Activated naive CD8-positive, alpha-beta T cell treated with anti-CD3 and anti-CD28 coated beads for 36 hours (primary cell): ENCODE data around the gene NOC2L. TPM values are rescaled to one million over a fixed set of nuclear protein-coding genes. Genes with fewer than 3 reads are reported as not detected.

ENCODE experiments used
- DNase-seq: peaks from one replicate; pipeline ENCODE4 v3.0.0; 2021
- H3K27ac Mint-ChIP-seq: one replicate; pipeline ENCODE4 v1.8.0; 2022; ENCODE audit warnings: mild to moderate bottlenecking, moderate library complexity, mixed read lengths
- H3K27me3 Mint-ChIP-seq: one replicate; pipeline ENCODE4 v1.8.0; 2022; ENCODE audit warnings: mild to moderate bottlenecking, mixed read lengths
- H3K36me3 Mint-ChIP-seq: one replicate; pipeline ENCODE4 v1.8.0; 2021; ENCODE audit warnings: mild to moderate bottlenecking, mixed read lengths
- H3K4me1 Mint-ChIP-seq: one replicate; pipeline ENCODE4 v1.8.0; 2021; ENCODE audit warnings: mixed read lengths
- H3K4me3 Mint-ChIP-seq: one replicate; pipeline ENCODE4 v1.8.0; 2022; ENCODE audit warnings: mild to moderate bottlenecking, moderate library complexity, mixed read lengths
- H3K9me3 Mint-ChIP-seq: one replicate; pipeline ENCODE4 v1.8.0; 2022; ENCODE audit warnings: mixed read lengths
- total RNA-seq, 2 experiments: library from RNA; stranded (reverse); gene quantifications; one replicate each; pipeline ENCODE4 v1.2.3, GENCODE V29; 2021

The NOC2L gene
- total RNA-seq, 2 experiments from 2014 or later: 176 to 185 TPM

- no peaks in the 10 kb centered on the region for H3K36me3 Mint-ChIP-seq
- DNase-seq: no peak
- H3K4me3 Mint-ChIP-seq: no peak overlapping the region
- no peaks in the 10 kb centered on the region for H3K9me3 Mint-ChIP-seq
- peaks cover 38% of the 10 kb centered on the region for H3K27me3 Mint-ChIP-seq
- H3K27ac Mint-ChIP-seq: no peak overlapping the region
- peaks cover 5% of the 10 kb centered on the region for H3K4me1 Mint-ChIP-seq
Observed at GRCh38 chr1:917076-917459, 42.0 kb downstream of the NOC2L start.

DNA sequence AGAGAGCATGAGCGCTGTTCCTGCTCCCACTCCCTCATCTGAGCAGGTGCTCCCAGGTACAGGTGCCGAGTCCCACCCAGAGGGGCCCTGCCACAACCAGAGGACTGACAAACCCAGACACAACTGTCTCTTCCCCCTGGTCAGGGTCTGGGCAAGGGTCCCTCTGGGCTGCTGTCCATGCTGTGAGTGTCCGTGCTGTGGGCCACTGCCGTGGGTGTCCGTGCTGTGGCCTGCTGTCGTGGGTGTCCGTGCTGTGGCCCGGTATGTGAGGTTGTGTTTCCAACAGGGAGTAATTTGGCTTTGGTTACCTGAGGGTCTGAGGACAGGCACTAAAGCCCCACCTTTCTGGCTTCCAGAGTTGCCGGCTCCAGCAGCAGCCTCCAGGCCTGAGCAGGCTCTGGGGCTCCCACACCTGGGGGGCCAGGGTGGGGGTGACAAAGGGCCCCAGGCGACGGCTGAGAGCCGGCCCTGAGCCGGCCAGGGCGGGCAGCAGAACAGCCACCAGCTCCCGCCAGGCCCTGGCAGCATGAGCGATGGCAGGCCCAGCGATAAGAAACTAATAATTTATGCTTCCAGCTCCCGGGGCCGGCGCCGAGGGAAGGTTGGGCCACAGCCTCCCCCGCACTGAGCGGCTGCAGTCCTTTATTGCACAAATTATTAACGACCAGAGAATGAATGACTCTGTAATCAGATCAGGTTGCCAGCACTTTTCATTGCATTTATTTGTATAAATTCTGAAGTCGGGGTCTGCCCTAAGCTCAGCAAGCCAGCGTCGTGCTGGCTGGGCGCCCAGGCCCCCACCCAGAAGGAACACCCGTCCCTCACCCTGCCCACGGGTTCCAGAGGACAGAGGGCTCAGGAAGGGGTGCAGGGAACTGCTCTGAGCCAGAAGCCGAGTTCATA, 42.6 kb downstream of the NOC2L start:
- no peaks in the 10 kb centered on the region for H3K36me3 Mint-ChIP-seq
- peaks cover 38% of the 10 kb centered on the region for H3K27me3 Mint-ChIP-seq
- H3K4me1 Mint-ChIP-seq: peaks cover 5% of the 10 kb centered on the region
- no peak overlapping the region for H3K4me3 Mint-ChIP-seq
- DNase-seq: peak; percentile 1
- no peak overlapping the region for H3K27ac Mint-ChIP-seq
- H3K9me3 Mint-ChIP-seq: no peaks in the 10 kb centered on the region

GRCh38 chr1:915295-916172, 43.5 kb downstream of the NOC2L start:
- H3K4me3 Mint-ChIP-seq: no peak overlapping the region
- DNase-seq: no peak
- H3K27me3 Mint-ChIP-seq: peaks cover 40% of the 10 kb centered on the region
- peaks cover 5% of the 10 kb centered on the region for H3K4me1 Mint-ChIP-seq
- H3K36me3 Mint-ChIP-seq: no peaks in the 10 kb centered on the region
- no peaks in the 10 kb centered on the region for H3K9me3 Mint-ChIP-seq
- no peak overlapping the region for H3K27ac Mint-ChIP-seq

GRCh38 chr1:914891-915280, 44.2 kb downstream of the NOC2L start:
- Mint-ChIP-seq H3K27ac (no peak overlapping the region), H3K36me3 (no peaks in the 10 kb centered on the region), H3K27me3 (peaks cover 37% of the 10 kb centered on the region), H3K4me1 (peaks cover 3% of the 10 kb centered on the region), H3K9me3 (no peaks in the 10 kb centered on the region), H3K4me3 (no peak overlapping the region)
- DNase-seq: no peak

DNA sequence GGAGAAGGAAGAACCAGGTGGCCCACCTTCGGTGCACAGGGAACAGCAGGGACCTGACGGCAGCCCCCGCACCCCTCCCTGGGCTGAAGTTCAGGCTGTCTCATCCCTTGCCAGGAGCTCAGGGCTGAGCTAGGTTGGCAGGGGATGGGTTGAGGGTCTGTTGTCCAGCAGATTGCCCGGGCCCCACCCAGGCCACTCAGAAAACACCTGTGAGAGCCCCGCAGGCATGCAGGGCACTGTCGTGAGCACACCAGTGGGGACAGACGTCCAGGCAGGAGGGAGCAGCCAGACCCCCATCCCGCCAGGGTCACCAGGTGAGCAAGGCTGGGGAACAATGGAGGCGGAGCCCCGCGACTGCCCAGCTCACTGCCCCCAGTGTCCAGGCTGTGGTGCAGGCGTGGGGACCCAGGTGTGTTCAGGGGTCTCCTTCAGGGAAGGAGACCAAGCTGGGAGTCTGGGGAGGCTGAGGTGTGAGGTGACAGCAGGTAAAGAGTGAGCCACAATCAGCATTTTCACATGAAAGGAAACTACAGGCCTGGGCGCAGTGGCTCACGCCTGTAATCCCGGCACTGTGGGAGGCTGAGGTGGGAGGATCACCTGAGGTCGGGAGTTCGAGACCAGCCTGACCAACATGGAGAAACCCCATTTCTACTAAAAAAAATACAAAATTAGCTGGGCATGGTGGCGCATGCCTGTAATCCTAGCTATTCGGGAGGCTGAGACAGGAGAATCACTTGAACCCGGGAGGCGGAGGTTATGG, 44.7 kb downstream of the NOC2L start:
- peaks cover 3% of the 10 kb centered on the region for H3K4me1 Mint-ChIP-seq
- no peaks in the 10 kb centered on the region for H3K36me3 Mint-ChIP-seq
- DNase-seq: no peak
- peaks cover 37% of the 10 kb centered on the region for H3K27me3 Mint-ChIP-seq
- no peak overlapping the region for H3K4me3 Mint-ChIP-seq
- no peaks in the 10 kb centered on the region for H3K9me3 Mint-ChIP-seq
- H3K27ac Mint-ChIP-seq: no peak overlapping the region

DNA sequence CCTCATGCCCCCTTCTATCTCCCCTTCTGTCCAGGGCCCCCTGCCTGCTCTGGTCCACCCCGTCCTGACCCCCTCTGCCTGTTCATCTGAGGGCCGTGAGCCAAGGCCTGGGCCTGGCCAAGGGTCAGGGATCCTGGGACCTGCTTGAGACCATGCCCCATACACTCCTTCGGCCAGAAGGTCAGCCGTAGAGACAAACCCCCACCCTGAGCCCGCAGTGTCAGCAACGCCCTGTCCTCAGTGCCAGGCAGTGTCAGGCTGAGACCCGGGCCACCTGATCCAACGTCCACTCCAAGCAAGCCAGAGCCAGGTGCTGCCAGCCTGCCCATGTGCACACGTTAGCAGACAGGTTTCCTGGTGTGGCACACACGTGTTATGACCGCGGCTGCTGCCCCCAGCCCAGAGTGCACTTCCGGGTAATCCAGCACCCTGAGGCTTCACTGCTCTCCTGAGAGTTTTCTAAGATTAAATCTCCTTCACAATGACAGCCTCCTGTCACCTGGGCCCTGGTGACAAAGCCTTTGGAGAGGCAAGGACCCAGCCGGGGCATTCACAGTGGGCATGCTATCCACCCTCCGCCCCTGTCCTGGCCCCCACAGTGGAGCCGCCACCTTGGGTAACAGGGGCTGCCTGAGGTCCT, 45.4 kb downstream of the NOC2L start:
- H3K27ac Mint-ChIP-seq: no peak overlapping the region
- H3K4me3 Mint-ChIP-seq: no peak overlapping the region
- H3K9me3 Mint-ChIP-seq: no peaks in the 10 kb centered on the region
- no peaks in the 10 kb centered on the region for H3K36me3 Mint-ChIP-seq
- H3K27me3 Mint-ChIP-seq: peaks cover 32% of the 10 kb centered on the region
- no peak for DNase-seq
- H3K4me1 Mint-ChIP-seq: peaks cover 3% of the 10 kb centered on the region

DNA sequence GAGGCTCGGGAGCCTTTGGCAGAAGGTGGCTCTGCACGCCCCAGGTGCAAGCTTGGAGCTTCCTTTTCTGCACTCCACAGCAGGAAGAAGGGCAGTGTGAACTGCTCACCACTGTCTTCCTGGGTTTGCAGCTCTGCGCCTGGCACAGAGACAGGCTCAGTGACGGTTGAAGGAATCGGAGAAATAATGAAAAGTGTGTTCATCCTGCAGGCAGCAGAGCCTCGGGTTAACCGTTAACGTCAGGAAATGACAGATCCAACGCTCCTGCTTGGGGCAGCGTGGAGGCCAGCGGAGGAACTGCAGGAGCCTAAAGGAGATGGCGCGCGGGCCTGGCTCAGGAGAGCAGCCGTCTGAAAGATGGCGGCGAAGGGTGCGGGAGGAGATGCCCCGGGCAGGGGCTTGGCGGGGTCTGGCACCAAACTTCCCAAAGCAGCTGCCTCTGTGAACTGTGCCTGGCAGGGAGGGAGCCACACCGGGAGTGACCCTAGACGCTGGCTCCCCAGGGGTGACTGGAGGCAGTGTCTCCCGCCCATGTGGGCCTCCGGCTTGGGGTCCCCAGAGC, 46.2 kb downstream of the NOC2L start:
- H3K27me3 Mint-ChIP-seq: peaks cover 37% of the 10 kb centered on the region
- no peak overlapping the region for H3K27ac Mint-ChIP-seq
- DNase-seq: no peak
- H3K36me3 Mint-ChIP-seq: no peaks in the 10 kb centered on the region
- H3K9me3 Mint-ChIP-seq: peaks cover 1% of the 10 kb centered on the region
- no peak overlapping the region for H3K4me3 Mint-ChIP-seq
- H3K4me1 Mint-ChIP-seq: peaks cover 3% of the 10 kb centered on the region

GRCh38 chr1:911875-912739, 46.9 kb downstream of the NOC2L start:
- no peak overlapping the region for H3K4me3 Mint-ChIP-seq
- peaks cover 1% of the 10 kb centered on the region for H3K9me3 Mint-ChIP-seq
- H3K4me1 Mint-ChIP-seq: peaks cover 3% of the 10 kb centered on the region
- peaks cover 44% of the 10 kb centered on the region for H3K27me3 Mint-ChIP-seq
- H3K36me3 Mint-ChIP-seq: no peaks in the 10 kb centered on the region
- no peak overlapping the region for H3K27ac Mint-ChIP-seq
- DNase-seq: no peak

GRCh38 chr1:910881-911721, 48.0 kb downstream of the NOC2L start:
- peaks cover 3% of the 10 kb centered on the region for H3K4me1 Mint-ChIP-seq
- no peak overlapping the region for H3K27ac Mint-ChIP-seq
- no peak for DNase-seq
- H3K36me3 Mint-ChIP-seq: no peaks in the 10 kb centered on the region
- peaks cover 54% of the 10 kb centered on the region for H3K27me3 Mint-ChIP-seq
- no peak overlapping the region for H3K4me3 Mint-ChIP-seq
- H3K9me3 Mint-ChIP-seq: peaks cover 1% of the 10 kb centered on the region

- Mint-ChIP-seq H3K27ac (no peak overlapping the region), H3K4me3 (no peak overlapping the region), H3K36me3 (no peaks in the 10 kb centered on the region), H3K4me1 (peaks cover 4% of the 10 kb centered on the region), H3K9me3 (peaks cover 1% of the 10 kb centered on the region), H3K27me3 (peaks cover 61% of the 10 kb centered on the region)
- no peak for DNase-seq
Observed at GRCh38 chr1:910311-910880, 48.7 kb downstream of the NOC2L start.

DNA sequence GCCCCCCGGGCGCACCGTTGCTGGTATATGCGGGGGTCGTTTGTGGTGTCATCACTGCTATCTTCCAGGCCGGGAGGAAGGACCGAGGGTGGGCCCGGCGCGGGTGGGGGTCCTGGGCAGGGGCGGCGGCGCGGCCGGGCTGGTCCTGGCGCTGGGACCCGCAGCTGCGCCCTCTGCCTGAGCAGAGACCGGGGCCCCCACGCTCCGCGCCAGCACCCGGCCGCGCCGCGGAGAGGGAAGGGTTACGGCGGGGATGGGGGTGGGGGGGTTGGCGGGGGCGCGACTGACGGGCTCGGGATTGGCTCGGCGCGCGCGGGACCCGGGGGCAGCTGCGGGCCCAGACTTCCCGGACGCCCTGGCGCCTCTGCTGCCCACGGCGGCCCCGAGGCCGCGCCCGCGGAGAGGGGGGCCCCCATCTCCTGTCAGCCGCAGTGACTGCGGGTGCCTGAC, 49.2 kb downstream of the NOC2L start:
- DNase-seq: no peak
- Mint-ChIP-seq H3K36me3 (no peaks in the 10 kb centered on the region), H3K4me1 (peaks cover 7% of the 10 kb centered on the region), H3K27me3 (peaks cover 65% of the 10 kb centered on the region), H3K27ac (no peak overlapping the region), H3K4me3 (no peak overlapping the region), H3K9me3 (peaks cover 1% of the 10 kb centered on the region)

GRCh38 chr1:908661-909060, 50.4 kb downstream of the NOC2L start:
- DNase-seq: no peak
- H3K27me3 Mint-ChIP-seq: peaks cover 69% of the 10 kb centered on the region

More at GRCh38 chr1:908661-909060, 50.4 kb downstream of the NOC2L start:
- no peaks in the 10 kb centered on the region for H3K36me3 Mint-ChIP-seq
- no peak overlapping the region for H3K4me3 Mint-ChIP-seq
- H3K9me3 Mint-ChIP-seq: peaks cover 1% of the 10 kb centered on the region
- H3K4me1 Mint-ChIP-seq: peaks cover 9% of the 10 kb centered on the region
- no peak overlapping the region for H3K27ac Mint-ChIP-seq
